GM20000 (cell line): ENCODE results near the gene ESPN.

Experiments used
- DNase-seq: peaks from one replicate; pipeline ENCODE4 v3.0.0; 2012; ENCODE audit warnings: low spot score
- CTCF ChIP-seq: IDR thresholded peaks from 2 replicates; pipeline ENCODE4 v1.5.1; 2012; ENCODE audit warnings: mild to moderate bottlenecking, control low read depth; ENCODE audit errors: extremely low read depth, missing control alignments

Gene ESPN

GRCh38 chr1:6419804-6420453 lies 4.6 kb upstream of the ESPN start, which contains the start of gene HES2:
Gene HES2 (minus strand): TSS chr1:6419919. CDS start chr1:6419820, 99 bp downstream.
- DNase-seq = peak; percentile 66
- no peak for TF ChIP-seq CTCF

- peak; percentile 47 for DNase-seq
- TF ChIP-seq CTCF = no peak
Measured at GRCh38 chr1:6420454-6421042, 4.0 kb upstream of the ESPN start.

- DNase-seq = peak; percentile 43
- TF ChIP-seq CTCF = no peak
Measured at GRCh38 chr1:6421266-6421665, 3.3 kb upstream of the ESPN start.

- peak; percentile 90 for DNase-seq
- TF ChIP-seq CTCF = peak; percentile 91
Measured at GRCh38 chr1:6423321-6423999, 1.1 kb upstream of the ESPN start.

- no peak for TF ChIP-seq CTCF
- peak; percentile 50 for DNase-seq
Measured at GRCh38 chr1:6424000-6424565, 493 bp upstream of the ESPN start.

- peak; percentile 16 for DNase-seq
- TF ChIP-seq CTCF = no peak
Measured at GRCh38 chr1:6425658-6426057, 1.1 kb downstream of the ESPN start.

- peak; percentile 18 for DNase-seq
- no peak for TF ChIP-seq CTCF
Measured at GRCh38 chr1:6426277-6426971, 1.8 kb downstream of the ESPN start.
